B cell (primary cell): ENCODE results near the gene MTHFSD. TPM values are rescaled to one million over a fixed set of nuclear protein-coding genes. Genes with fewer than 3 reads are reported as not detected.

Source experiments
- ATAC-seq: fragments of 200-7000 bp; cut with Tn5 transposase; one replicate; pipeline ENCODE4 v1.10.0; 2021; ENCODE audit warnings: low read depth, mild to moderate bottlenecking, moderate number of reproducible peaks, moderate library complexity
- CTCF ChIA-PET: fragments of 350-600 bp; sonication (Branson Sonifier 250); formaldehyde crosslinking; loops from one replicate; lab custom pipeline; 2021; ENCODE audit warnings: antibody characterized with exemption, inconsistent platforms; lab: Charles Lee
- POLR2A ChIA-PET: fragments of 350-600 bp; sonication (Branson Sonifier 250); formaldehyde crosslinking; loops from one replicate; lab custom pipeline; 2021; ENCODE audit warnings: antibody characterized with exemption; lab: Charles Lee
- DNase-seq: peaks from one replicate; pipeline ENCODE4 v3.0.0; 2013
- H2AFZ ChIP-seq: 2 replicates; pipeline ENCODE4 v1.6.1; 2012; ENCODE audit warnings: mild to moderate bottlenecking, low read depth, low read length; ENCODE audit not compliant: insufficient read depth, poor library complexity, severe bottlenecking
- H3K27ac ChIP-seq, 2 donors: 1 replicate in 1 of 2; 2 replicates in 1 of 2; pipeline ENCODE4 v1.5.1; 2012 to 2013; ENCODE audit warnings: low read length in 2 of 2, mild to moderate bottlenecking in 2 of 2, moderate library complexity in 1 of 2
- H3K27me3 ChIP-seq, 4 experiments: fragments of 200-600 bp in 1 of 4; sonication (generic) in 1 of 4; replicated peaks in 1 of 4; 1 replicate in 2 of 4; 2 replicates in 2 of 4; pipeline versions ENCODE4 v1.6.1 to v1.7.0; 2013 to 2016; ENCODE audit warnings: low read length in 3 of 4, mild to moderate bottlenecking in 2 of 4, mixed read lengths in 1 of 4, moderate library complexity in 1 of 4; ENCODE audit not compliant: insufficient read depth in 4 of 4, control insufficient read depth in 3 of 4; ENCODE audit errors: control extremely low read depth in 1 of 4
- H3K36me3 ChIP-seq, 2 experiments: replicated peaks in 1 of 2; 1 replicate in 1 of 2; 2 replicates in 1 of 2; pipeline versions ENCODE4 v1.6.1 to v1.7.1; 2013; ENCODE audit warnings: low read length in 1 of 2; ENCODE audit not compliant: insufficient read depth in 2 of 2, control insufficient read depth in 1 of 2; ENCODE audit errors: control extremely low read depth in 1 of 2, extremely low read depth in 1 of 2
- H3K4me1 ChIP-seq, 2 donors: fragments of 200-600 bp in 1 of 2; sonication (generic) in 1 of 2; 1 replicate in 1 of 2; 2 replicates in 1 of 2; pipeline versions ENCODE4 v1.5.1 to v1.6.1; 2013 to 2017; ENCODE audit warnings: low read length in 2 of 2; ENCODE audit not compliant: control insufficient read depth in 2 of 2, insufficient read depth in 2 of 2
- H3K4me2 ChIP-seq: replicated peaks from 2 replicates; pipeline ENCODE3; 2012; ENCODE audit warnings: mild to moderate bottlenecking, low read depth, low read length; ENCODE audit not compliant: poor library complexity, severe bottlenecking
- H3K4me3 ChIP-seq, 5 experiments: fragments of 200-600 bp in 1 of 5; sonication (generic) in 1 of 5; 1 replicate in 3 of 5; 2 replicates in 2 of 5; pipeline versions ENCODE4 v1.5.1 to v1.7.0; 2011 to 2016; ENCODE audit warnings: low read length in 4 of 5, mild to moderate bottlenecking in 4 of 5, low read depth in 2 of 5, control low read depth in 1 of 5, moderate library complexity in 1 of 5; ENCODE audit not compliant: insufficient read depth in 1 of 5; ENCODE audit errors: control extremely low read depth in 1 of 5, extremely low read depth in 1 of 5
- H3K79me2 ChIP-seq: fragments of 200-600 bp; sonication (generic); one replicate; pipeline ENCODE4 v1.6.0; 2016; ENCODE audit warnings: low read length; ENCODE audit not compliant: control insufficient read depth, insufficient read depth
- H3K9ac ChIP-seq: fragments of 200-600 bp; sonication (generic); 2 replicates; pipeline ENCODE4 v1.6.1; 2017; ENCODE audit warnings: mild to moderate bottlenecking, low read length, moderate library complexity
- H3K9me3 ChIP-seq, 3 donors: one replicate each; pipeline versions ENCODE4 v1.6.1 to v1.7.1; 2013; ENCODE audit warnings: low read length in 2 of 3; ENCODE audit not compliant: control insufficient read depth in 2 of 3, insufficient read depth in 1 of 3; ENCODE audit errors: control extremely low read depth in 1 of 3
- H4K20me1 ChIP-seq: 2 replicates; pipeline ENCODE4 v1.6.0; 2012; ENCODE audit warnings: mild to moderate bottlenecking, low read length; ENCODE audit not compliant: insufficient read depth, control insufficient read depth, poor library complexity, severe bottlenecking
- H3K27ac Mint-ChIP-seq: one replicate; pipeline ENCODE4 v1.8.0; 2021; ENCODE audit warnings: mixed read lengths
- H3K27me3 Mint-ChIP-seq: one replicate; pipeline ENCODE4 v1.8.0; 2021; ENCODE audit warnings: mixed read lengths
- H3K4me1 Mint-ChIP-seq: one replicate; pipeline ENCODE4 v1.8.0; 2021; ENCODE audit warnings: mixed read lengths
- H3K4me3 Mint-ChIP-seq: one replicate; pipeline ENCODE4 v1.8.0; 2021; ENCODE audit warnings: mixed read lengths
- H3K9me3 Mint-ChIP-seq: one replicate; pipeline ENCODE4 v1.8.0; 2022; ENCODE audit warnings: mixed read lengths; ENCODE audit not compliant: insufficient read depth
- EZH2 ChIP-seq: IDR thresholded peaks from 2 replicates; pipeline ENCODE4 v1.6.1; 2012; ENCODE audit warnings: borderline replicate concordance, low read depth, mild to moderate bottlenecking, moderate library complexity, low read length; ENCODE audit not compliant: insufficient read depth, poor library complexity, severe bottlenecking
- WGBS: methylation state at CpG from one replicate; pipeline ENCODE4 v1.1.5; 2013; ENCODE audit warnings: missing lambda C conversion rate; ENCODE audit not compliant: insufficient coverage; 5-methylcytosine and 5-hydroxymethylcytosine counted together
- intact Hi-C: fragments of 100-400 bp; cut with micrococcal nuclease; formaldehyde crosslinking; loops from one replicate; pipeline ENCODE4 v1.10.0; 2022
- polyA plus RNA-seq: library from polyadenylated mRNA; depleted of rRNA; stranded (reverse); fragments of >200 nt; gene quantifications from 2 replicates; pipeline ENCODE4 v1.2.3, GENCODE V29; 2012
- total RNA-seq, 2 donors: library from RNA; stranded (reverse); fragments of 120-200 nt in 1 of 2; gene quantifications; 1 replicate in 1 of 2; 2 replicates in 1 of 2; pipeline versions ENCODE4 v1.2.3 to v1.2.4, GENCODE V29; 2013 to 2022
- TF ChIP-seq, protein P1 (sequence below): fragments of 200-600 bp; IDR thresholded peaks from one replicate; pipeline ENCODE4 v1.8.0; 2022; ENCODE audit warnings: antibody characterized with exemption, mild to moderate bottlenecking

Gene MTHFSD
- total and polyA plus RNA-seq, 2 donors (not counting 1 experiment from before 2014, with no cell fraction given) = 21.5 to 42.0 TPM

GRCh38 chr16:86525696-86526095 lies 29.3 kb downstream of the MTHFSD start:
- no peak overlapping the region for H3K27ac ChIP-seq
- no peak overlapping the region for H3K9ac ChIP-seq
- no peak overlapping the region for H2AFZ ChIP-seq
- Mint-ChIP-seq H3K4me1 (no peaks in the 10 kb centered on the region), H3K4me3 (no peak overlapping the region), H3K9me3 (no peaks in the 10 kb centered on the region), H3K27ac (no peak overlapping the region), H3K27me3 (peaks cover 11% of the 10 kb centered on the region)
- TF ChIP-seq, protein P1, sequence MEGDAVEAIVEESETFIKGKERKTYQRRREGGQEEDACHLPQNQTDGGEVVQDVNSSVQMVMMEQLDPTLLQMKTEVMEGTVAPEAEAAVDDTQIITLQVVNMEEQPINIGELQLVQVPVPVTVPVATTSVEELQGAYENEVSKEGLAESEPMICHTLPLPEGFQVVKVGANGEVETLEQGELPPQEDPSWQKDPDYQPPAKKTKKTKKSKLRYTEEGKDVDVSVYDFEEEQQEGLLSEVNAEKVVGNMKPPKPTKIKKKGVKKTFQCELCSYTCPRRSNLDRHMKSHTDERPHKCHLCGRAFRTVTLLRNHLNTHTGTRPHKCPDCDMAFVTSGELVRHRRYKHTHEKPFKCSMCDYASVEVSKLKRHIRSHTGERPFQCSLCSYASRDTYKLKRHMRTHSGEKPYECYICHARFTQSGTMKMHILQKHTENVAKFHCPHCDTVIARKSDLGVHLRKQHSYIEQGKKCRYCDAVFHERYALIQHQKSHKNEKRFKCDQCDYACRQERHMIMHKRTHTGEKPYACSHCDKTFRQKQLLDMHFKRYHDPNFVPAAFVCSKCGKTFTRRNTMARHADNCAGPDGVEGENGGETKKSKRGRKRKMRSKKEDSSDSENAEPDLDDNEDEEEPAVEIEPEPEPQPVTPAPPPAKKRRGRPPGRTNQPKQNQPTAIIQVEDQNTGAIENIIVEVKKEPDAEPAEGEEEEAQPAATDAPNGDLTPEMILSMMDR = no peak
- TF ChIP-seq EZH2 = no peak
- H3K9me3 ChIP-seq = peaks cover 0 to 2% (median 0%) of the 10 kb centered on the region in 3 donors
- no peaks in the 10 kb centered on the region for H3K4me1 ChIP-seq
- no peak for DNase-seq
- ChIA-PET CTCF (interaction anchor here (0.6 to 0.8 kb wide), 2 partner anchors 704 to 715 kb away, joined by 3 read pairs; no protein-coding TSS in a partner anchor), POLR2A (no interaction called here)
- peaks cover 0 to 17% (median 3%) of the 10 kb centered on the region in 4 experiments for H3K27me3 ChIP-seq
- H3K4me3 ChIP-seq = no peak overlapping the region
- 68% methylated on average over 12 of the region's 12 CpGs for WGBS
- H3K4me2 ChIP-seq = no peak overlapping the region
- H4K20me1 ChIP-seq = no peaks in the 10 kb centered on the region
- ATAC-seq = no peak
- intact Hi-C loops = no loop called here
- no peaks in the 10 kb centered on the region for H3K79me2 ChIP-seq
- no peaks in the 10 kb centered on the region for H3K36me3 ChIP-seq

DNA sequence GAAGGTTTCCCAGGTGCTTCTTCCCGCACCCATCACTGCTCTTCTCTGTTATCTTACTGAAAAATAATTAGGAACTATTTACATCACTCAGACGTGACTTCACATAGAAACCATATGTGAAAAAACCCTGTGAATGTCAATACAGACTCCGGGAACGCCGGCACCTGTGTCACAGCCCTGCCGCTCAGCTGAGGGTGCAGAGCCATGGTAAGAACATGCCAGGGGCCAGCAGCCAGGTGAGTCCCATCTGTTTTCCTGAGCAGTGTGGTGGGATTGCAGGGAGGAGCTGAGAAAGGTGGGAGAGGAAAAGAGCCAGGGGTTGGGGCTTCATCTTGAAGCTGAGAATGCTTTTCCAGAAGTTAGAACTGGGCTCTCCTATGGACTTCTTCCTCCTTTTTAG lies 31.0 kb downstream of the MTHFSD start:
- DNase-seq (no peak), ATAC-seq (no peak)
- H3K9me3 ChIP-seq = peaks cover 0 to 5% (median 0%) of the 10 kb centered on the region in 3 donors
- Mint-ChIP-seq H3K9me3 (no peaks in the 10 kb centered on the region), H3K27me3 (peaks cover 20% of the 10 kb centered on the region), H3K4me3 (no peak overlapping the region), H3K4me1 (peaks cover 8% of the 10 kb centered on the region), H3K27ac (no peak overlapping the region)
- no peak overlapping the region for H3K9ac ChIP-seq
- intact Hi-C loops = loop anchor here (5.0 kb wide), 1 partner anchor 182 kb away; no protein-coding TSS in a partner anchor
- H3K79me2 ChIP-seq = no peaks in the 10 kb centered on the region
- POLR2A ChIA-PET = no interaction called here
- 88% methylated on average over 4 of the region's 6 CpGs for WGBS
- CTCF ChIA-PET = no interaction called here
- no peak for TF ChIP-seq EZH2
- TF ChIP-seq, protein P1 = no peak
- H3K36me3 ChIP-seq = no peaks in the 10 kb centered on the region
- H2AFZ ChIP-seq = no peak overlapping the region
- no peak overlapping the region for H3K27ac ChIP-seq
- no peaks in the 10 kb centered on the region for H4K20me1 ChIP-seq
- H3K27me3 ChIP-seq = peaks cover 0 to 33% (median 14%) of the 10 kb centered on the region in 4 experiments
- no peak overlapping the region for H3K4me2 ChIP-seq
- H3K4me3 ChIP-seq = no peak overlapping the region
- H3K4me1 ChIP-seq = peaks cover 7 to 10% of the 10 kb centered on the region in 2 donors
